Stomach (tissue), 9 donors: ENCODE results near the gene HOXD3. TPM values are rescaled to one million over a fixed set of nuclear protein-coding genes. Genes with fewer than 3 reads are reported as not detected.

Experiments used
- DNase-seq, 2 donors: peaks; one replicate each; pipeline versions ENCODE4 v3.0.0 to v3.0.0-alpha.2; 2013 to 2019
- H3K27ac ChIP-seq, 5 donors: fragments of 200-600 bp in 4 of 5; sonication (generic) in 4 of 5; one replicate each; pipeline ENCODE4 v1.5.1; 2013 to 2019; ENCODE audit warnings: mild to moderate bottlenecking in 1 of 5, moderate library complexity in 1 of 5
- H3K27me3 ChIP-seq, 3 donors: fragments of 200-600 bp; sonication (generic); one replicate each; pipeline ENCODE4 v1.5.1; 2017 to 2019; ENCODE audit warnings: mixed run types in 1 of 3
- H3K36me3 ChIP-seq, 4 donors: fragments of 200-600 bp; sonication (generic); 1 replicate in 3 of 4; 2 replicates in 1 of 4; pipeline ENCODE4 v1.5.1; 2016 to 2019
- H3K4me1 ChIP-seq, 4 donors: fragments of 200-600 bp; sonication (generic); one replicate each; pipeline ENCODE4 v1.5.1; 2016 to 2019
- H3K4me3 ChIP-seq, 4 donors: fragments of 200-600 bp; sonication (generic) in 3 of 4; one replicate each; pipeline ENCODE4 v1.5.1; 2016 to 2019; ENCODE audit warnings: mild to moderate bottlenecking in 1 of 4
- H3K9me3 ChIP-seq, 4 donors: fragments of 200-600 bp; sonication (generic); one replicate each; pipeline ENCODE4 v1.5.1; 2016 to 2019
- EP300 ChIP-seq: sonication (generic); formaldehyde crosslinking; IDR thresholded peaks from one replicate; pipeline ENCODE4 v1.6.1; 2017; ENCODE audit warnings: antibody characterized with exemption
- POLR2A ChIP-seq, 4 donors: fragments of 450-650 bp; IDR thresholded peaks; one replicate each; pipeline ENCODE4 v1.6.1; 2016; ENCODE audit warnings: antibody characterized with exemption in 4 of 4, control low read depth in 2 of 4, mild to moderate bottlenecking in 1 of 4, moderate library complexity in 1 of 4
- POLR2AphosphoS5 ChIP-seq, 3 donors: sonication (generic); formaldehyde crosslinking; IDR thresholded peaks; one replicate each; pipeline ENCODE4 v1.6.1; 2016; ENCODE audit warnings: antibody characterized with exemption in 3 of 3
- WGBS, 5 donors: extraction: QIAGEN DNeasy Blood & Tissue Kit in 3 of 5; methylation state at CpG; one replicate each; pipeline versions ENCODE4 v1.1.5 to v1.1.7; 2013 to 2018; 5-methylcytosine and 5-hydroxymethylcytosine counted together
- intact Hi-C: fragments of 100-400 bp; cut with DNase I; formaldehyde crosslinking; loops from one replicate; pipeline ENCODE4 v1.15.1; 2023; ENCODE audit warnings: low total_unique reads
- polyA plus RNA-seq, 3 donors: library from polyadenylated mRNA; stranded (reverse); fragments of 200-250 nt; gene quantifications; one replicate each; pipeline ENCODE4 v1.2.3, GENCODE V29; 2013
- total RNA-seq, 5 donors: library from RNA; depleted of rRNA; stranded (reverse); fragments of >200 nt; gene quantifications; one replicate each; pipeline versions ENCODE4 v1.1.0 to v1.2.3, GENCODE V29; 2014 to 2016
- TF ChIP-seq, protein P1 (sequence below), 7 experiments: fragments of 450-650 bp in 4 of 7; fragments of 200-600 bp in 3 of 7; sonication (generic) in 3 of 7; IDR thresholded peaks; one replicate each; pipeline ENCODE4 v1.5.1; 2016 to 2019; ENCODE audit warnings: antibody characterized with exemption in 7 of 7, control low read depth in 2 of 7, mild to moderate bottlenecking in 1 of 7
- donor health status: healthy with polysubstance abuse.
- donor health status: Bipolar disorder and iron deficiency.
- donor health status: healthy.

HOXD3 gene
- total and polyA plus RNA-seq, 8 donors = 0.44 to 11.0 (median 2.0) TPM; not detected in 2

DNA sequence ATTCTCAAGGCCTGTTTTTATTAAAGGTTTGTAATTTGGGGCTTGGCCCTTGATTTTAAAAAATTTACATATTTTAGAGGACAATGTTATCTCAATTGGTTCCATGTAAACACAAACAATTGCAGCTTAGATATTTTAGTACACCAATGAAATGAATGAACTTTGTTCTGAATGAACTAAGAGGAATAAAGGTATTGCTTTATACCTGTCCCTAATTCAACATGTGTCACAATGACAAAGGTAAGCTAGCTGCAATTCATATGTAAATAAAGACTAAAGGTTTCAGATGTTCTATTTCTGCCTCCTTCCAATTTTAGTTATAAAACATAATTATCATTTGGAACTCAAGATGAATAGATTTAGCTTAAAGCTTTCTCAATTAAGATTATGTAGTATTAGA, 42.8 kb downstream of the HOXD3 start:
- peaks cover 0 to 79% (median 14%) of the 10 kb centered on the region in 3 donors for H3K27me3 ChIP-seq
- H3K4me1 ChIP-seq = no peaks in the 10 kb centered on the region
- TF ChIP-seq POLR2AphosphoS5 (IDR thresholded peaks at IDR 0.05) (no peak), EP300 (no peak)
- TF ChIP-seq, protein P1, sequence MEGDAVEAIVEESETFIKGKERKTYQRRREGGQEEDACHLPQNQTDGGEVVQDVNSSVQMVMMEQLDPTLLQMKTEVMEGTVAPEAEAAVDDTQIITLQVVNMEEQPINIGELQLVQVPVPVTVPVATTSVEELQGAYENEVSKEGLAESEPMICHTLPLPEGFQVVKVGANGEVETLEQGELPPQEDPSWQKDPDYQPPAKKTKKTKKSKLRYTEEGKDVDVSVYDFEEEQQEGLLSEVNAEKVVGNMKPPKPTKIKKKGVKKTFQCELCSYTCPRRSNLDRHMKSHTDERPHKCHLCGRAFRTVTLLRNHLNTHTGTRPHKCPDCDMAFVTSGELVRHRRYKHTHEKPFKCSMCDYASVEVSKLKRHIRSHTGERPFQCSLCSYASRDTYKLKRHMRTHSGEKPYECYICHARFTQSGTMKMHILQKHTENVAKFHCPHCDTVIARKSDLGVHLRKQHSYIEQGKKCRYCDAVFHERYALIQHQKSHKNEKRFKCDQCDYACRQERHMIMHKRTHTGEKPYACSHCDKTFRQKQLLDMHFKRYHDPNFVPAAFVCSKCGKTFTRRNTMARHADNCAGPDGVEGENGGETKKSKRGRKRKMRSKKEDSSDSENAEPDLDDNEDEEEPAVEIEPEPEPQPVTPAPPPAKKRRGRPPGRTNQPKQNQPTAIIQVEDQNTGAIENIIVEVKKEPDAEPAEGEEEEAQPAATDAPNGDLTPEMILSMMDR (IDR thresholded peaks at IDR 0.05) = no peak
- no peak overlapping the region for H3K27ac ChIP-seq
- no peak overlapping the region for H3K4me3 ChIP-seq
- DNase-seq = no peak
- H3K9me3 ChIP-seq = peaks cover 0 to 11% (median 4%) of the 10 kb centered on the region in 4 donors
- H3K36me3 ChIP-seq = no peaks in the 10 kb centered on the region
- intact Hi-C loops = no loop called here

DNA sequence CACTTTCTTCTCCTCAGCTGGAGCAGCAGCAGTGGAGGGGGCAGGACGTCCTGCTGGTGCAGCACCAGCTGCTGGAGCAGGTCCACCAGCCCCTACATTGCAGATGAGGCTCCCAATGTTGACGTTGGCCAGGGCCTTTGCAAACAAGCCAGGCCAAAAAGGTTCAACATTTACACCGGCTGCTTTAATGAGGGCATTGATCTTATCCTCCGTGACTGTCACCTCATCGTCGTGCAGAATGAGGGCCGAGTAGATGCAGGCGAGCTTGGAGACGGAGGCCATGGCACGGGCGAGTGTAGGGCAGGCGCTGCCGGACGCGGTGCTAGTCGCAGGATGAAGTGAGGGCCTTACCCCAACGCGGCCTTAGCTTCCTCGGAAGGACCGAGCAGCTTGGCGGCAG, 43.9 kb downstream of the HOXD3 start:
- TF ChIP-seq POLR2AphosphoS5 (IDR thresholded peaks at IDR 0.05) = no peak
- TF ChIP-seq EP300 = no peak
- TF ChIP-seq POLR2A (IDR thresholded peaks at IDR 0.05) = no peak
- TF ChIP-seq, protein P1 (IDR thresholded peaks at IDR 0.05) = no peak
- intact Hi-C loops = no loop called here
- DNase-seq = no peak
- Histone ChIP-seq H3K4me3 (no peak overlapping the region), H3K27ac (no peak overlapping the region), H3K27me3 (peaks cover 0 to 73% (median 14%) of the 10 kb centered on the region in 3 donors), H3K36me3 (no peaks in the 10 kb centered on the region), H3K4me1 (no peaks in the 10 kb centered on the region), H3K9me3 (peaks cover 0 to 12% (median 6%) of the 10 kb centered on the region in 4 donors)
- WGBS, 5 donors = 49 to 71% (median 60%) methylated on average over 21 of the region's 21 CpGs

GRCh38 chr2:176202491-176202890, 45.4 kb downstream of the HOXD3 start:
- H3K36me3 ChIP-seq = no peaks in the 10 kb centered on the region
- no peak overlapping the region for H3K27ac ChIP-seq
- 77 to 85% (median 82%) methylated on average over 7 of the region's 7 CpGs for WGBS, 5 donors
- no peaks in the 10 kb centered on the region for H3K4me1 ChIP-seq
- intact Hi-C loops = no loop called here
- DNase-seq = no peak
- H3K27me3 ChIP-seq = peaks cover 0 to 59% (median 12%) of the 10 kb centered on the region in 3 donors
- peaks cover 0 to 12% (median 6%) of the 10 kb centered on the region in 4 donors for H3K9me3 ChIP-seq
- H3K4me3 ChIP-seq = no peak overlapping the region
- TF ChIP-seq POLR2AphosphoS5 (IDR thresholded peaks at IDR 0.05) = no peak
- no peak for TF ChIP-seq EP300
- TF ChIP-seq POLR2A (IDR thresholded peaks at IDR 0.05) = no peak
- TF ChIP-seq, protein P1 (IDR thresholded peaks at IDR 0.05) = no peak

DNA sequence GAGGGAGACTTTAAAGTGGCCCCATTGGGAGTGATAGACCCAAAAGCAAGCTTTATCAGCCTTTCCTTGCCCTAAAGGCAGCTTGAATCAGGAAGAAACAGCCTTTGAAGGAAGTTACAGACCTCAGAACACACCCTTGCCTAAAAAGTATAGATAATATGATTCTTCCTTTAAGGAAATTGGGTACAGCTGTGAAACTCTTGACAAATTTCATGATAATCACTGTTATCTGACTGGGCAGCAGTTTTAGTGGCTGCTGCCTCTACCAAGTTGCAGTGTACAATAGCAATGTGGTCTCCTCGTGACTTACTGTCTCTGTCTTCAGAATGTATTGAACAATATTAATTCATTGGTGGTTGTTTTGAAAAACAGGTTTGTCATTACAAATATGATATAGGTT, 48.0 kb downstream of the HOXD3 start:
- H3K27me3 ChIP-seq = peaks cover 0 to 44% (median 17%) of the 10 kb centered on the region in 3 donors
- WGBS, 5 donors = 73 to 90% (median 76%) methylated on average over 1 of the region's 1 CpG
- H3K9me3 ChIP-seq = peaks cover 0 to 12% (median 6%) of the 10 kb centered on the region in 4 donors
- no peak for TF ChIP-seq POLR2A (IDR thresholded peaks at IDR 0.05)
- no peak for TF ChIP-seq POLR2AphosphoS5 (IDR thresholded peaks at IDR 0.05)
- TF ChIP-seq EP300 = no peak
- TF ChIP-seq, protein P1 (IDR thresholded peaks at IDR 0.05) = no peak
- intact Hi-C loops = no loop called here
- no peak for DNase-seq
- no peaks in the 10 kb centered on the region for H3K36me3 ChIP-seq
- no peak overlapping the region for H3K27ac ChIP-seq
- H3K4me3 ChIP-seq = no peak overlapping the region
- H3K4me1 ChIP-seq = no peaks in the 10 kb centered on the region
